Activated naive CD8-positive, alpha-beta T cell treated with anti-CD3 and anti-CD28 coated beads for 36 hours (primary cell): Measurements from ENCODE around the gene BTF3. TPM values are rescaled to one million over a fixed set of nuclear protein-coding genes. Genes with fewer than 3 reads are reported as not detected.
"Not testable (repeated sequence)": the region's sequence is repeated elsewhere in the genome, so short reads cannot be mapped to it uniquely, and the experiment has no call there.

Experiments used
- DNase-seq: peaks from one replicate; pipeline ENCODE4 v3.0.0; 2021
- H3K27ac Mint-ChIP-seq: one replicate; pipeline ENCODE4 v1.8.0; 2022; ENCODE audit warnings: mild to moderate bottlenecking, moderate library complexity, mixed read lengths
- H3K27me3 Mint-ChIP-seq: one replicate; pipeline ENCODE4 v1.8.0; 2022; ENCODE audit warnings: mild to moderate bottlenecking, mixed read lengths
- H3K36me3 Mint-ChIP-seq: one replicate; pipeline ENCODE4 v1.8.0; 2021; ENCODE audit warnings: mild to moderate bottlenecking, mixed read lengths
- H3K4me1 Mint-ChIP-seq: one replicate; pipeline ENCODE4 v1.8.0; 2021; ENCODE audit warnings: mixed read lengths
- H3K4me3 Mint-ChIP-seq: one replicate; pipeline ENCODE4 v1.8.0; 2022; ENCODE audit warnings: mild to moderate bottlenecking, moderate library complexity, mixed read lengths
- H3K9me3 Mint-ChIP-seq: one replicate; pipeline ENCODE4 v1.8.0; 2022; ENCODE audit warnings: mixed read lengths
- total RNA-seq, 2 experiments: library from RNA; stranded (reverse); gene quantifications; one replicate each; pipeline ENCODE4 v1.2.3, GENCODE V29; 2021

The BTF3 gene
- total RNA-seq, 2 experiments from 2014 or later: 1,092 to 1,163 TPM

DNA sequence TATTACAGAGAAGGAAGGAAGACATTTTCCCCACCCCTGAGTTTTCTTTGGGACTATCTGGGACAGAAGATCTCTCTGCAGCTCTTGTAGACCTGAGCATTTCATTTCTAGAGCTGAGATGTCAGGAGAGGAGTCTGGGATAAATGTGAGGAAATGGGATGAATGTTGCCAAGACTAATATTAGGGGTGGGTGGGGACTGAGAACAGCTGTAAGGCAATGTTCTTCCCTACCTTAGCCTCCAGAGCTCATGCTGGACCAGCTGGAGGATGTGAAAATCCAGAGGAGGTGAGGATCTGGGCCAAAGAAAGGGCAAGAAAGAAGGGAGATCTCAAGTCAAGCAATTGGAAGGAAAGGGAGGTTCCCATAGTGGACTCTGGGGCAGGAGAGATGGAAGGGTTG, 26.6 kb upstream of the BTF3 start:
- no peaks in the 10 kb centered on the region for H3K9me3 Mint-ChIP-seq
- peaks cover 26% of the 10 kb centered on the region for H3K27me3 Mint-ChIP-seq
- no peak overlapping the region for H3K27ac Mint-ChIP-seq
- H3K4me1 Mint-ChIP-seq: no peaks in the 10 kb centered on the region
- DNase-seq: no peak
- H3K4me3 Mint-ChIP-seq: no peak overlapping the region
- H3K36me3 Mint-ChIP-seq: no peaks in the 10 kb centered on the region

DNA sequence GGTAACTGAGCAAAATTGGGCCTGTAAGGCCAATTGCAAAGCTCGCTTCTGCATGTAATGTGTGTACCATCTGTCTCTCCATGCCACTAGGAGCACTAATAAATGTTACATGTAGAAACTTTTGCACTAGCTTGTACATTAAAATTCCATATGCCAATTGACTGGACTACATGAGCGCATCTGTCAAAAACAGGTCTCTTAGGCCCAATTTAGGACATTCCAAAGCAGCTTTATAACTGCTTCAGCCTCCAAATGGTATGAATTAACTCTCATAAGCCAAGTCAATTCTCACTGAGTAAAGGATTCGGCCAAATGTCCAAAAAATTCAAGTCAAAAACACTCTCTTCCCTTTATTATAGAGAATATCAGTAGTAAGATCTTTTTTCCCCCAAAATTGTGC, 26.1 kb upstream of the BTF3 start:
- Mint-ChIP-seq H3K27ac (no peak overlapping the region), H3K4me1 (no peaks in the 10 kb centered on the region), H3K4me3 (no peak overlapping the region), H3K36me3 (no peaks in the 10 kb centered on the region), H3K9me3 (no peaks in the 10 kb centered on the region), H3K27me3 (peaks cover 26% of the 10 kb centered on the region)
- DNase-seq: no peak

GRCh38 chr5:73480500-73480899, 17.7 kb upstream of the BTF3 start:
- no peak overlapping the region for H3K4me3 Mint-ChIP-seq
- no peaks in the 10 kb centered on the region for H3K9me3 Mint-ChIP-seq
- no peaks in the 10 kb centered on the region for H3K36me3 Mint-ChIP-seq
- DNase-seq: no peak
- H3K27ac Mint-ChIP-seq: no peak overlapping the region
- H3K4me1 Mint-ChIP-seq: no peaks in the 10 kb centered on the region
- H3K27me3 Mint-ChIP-seq: peaks cover 22% of the 10 kb centered on the region

- Mint-ChIP-seq H3K27me3 (peaks cover 31% of the 10 kb centered on the region), H3K27ac (no peak overlapping the region), H3K36me3 (no peaks in the 10 kb centered on the region), H3K4me3 (no peak overlapping the region), H3K4me1 (no peaks in the 10 kb centered on the region), H3K9me3 (no peaks in the 10 kb centered on the region)
- no peak for DNase-seq
Observed at GRCh38 chr5:73482383-73483136, 15.7 kb upstream of the BTF3 start.

- no peak overlapping the region for H3K27ac Mint-ChIP-seq
- no peak for DNase-seq
Observed at GRCh38 chr5:73483676-73484075, 14.6 kb upstream of the BTF3 start.

GRCh38 chr5:73484511-73484910, 13.7 kb upstream of the BTF3 start:
- Mint-ChIP-seq H3K27ac (no peak overlapping the region), H3K4me3 (no peak overlapping the region), H3K4me1 (no peaks in the 10 kb centered on the region), H3K9me3 (no peaks in the 10 kb centered on the region), H3K27me3 (peaks cover 23% of the 10 kb centered on the region), H3K36me3 (no peaks in the 10 kb centered on the region)
- no peak for DNase-seq

More at GRCh38 chr5:73483676-73484075, 14.6 kb upstream of the BTF3 start:
- H3K36me3 Mint-ChIP-seq: no peaks in the 10 kb centered on the region
- H3K4me3 Mint-ChIP-seq: no peak overlapping the region
- peaks cover 23% of the 10 kb centered on the region for H3K27me3 Mint-ChIP-seq
- H3K9me3 Mint-ChIP-seq: no peaks in the 10 kb centered on the region
- H3K4me1 Mint-ChIP-seq: no peaks in the 10 kb centered on the region

DNA sequence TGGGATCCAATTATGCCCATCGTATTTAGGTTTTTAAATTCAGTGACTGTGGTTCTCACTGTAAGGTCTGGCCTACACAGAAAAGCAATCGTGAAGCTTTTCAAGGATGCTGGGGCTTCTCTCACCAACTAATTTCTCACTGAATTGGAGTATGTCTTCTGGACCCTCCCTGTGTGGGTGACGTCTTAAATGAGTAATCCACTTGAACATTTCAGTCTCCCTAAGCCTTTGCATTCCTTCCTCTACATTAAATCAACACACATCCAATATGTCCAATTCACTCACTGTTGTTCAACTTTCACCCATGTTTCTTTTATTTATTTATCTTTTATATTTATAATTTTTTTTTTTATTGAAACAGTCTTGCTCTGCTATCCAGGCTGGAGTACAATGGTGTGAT, 12.5 kb upstream of the BTF3 start:
- Mint-ChIP-seq H3K36me3 (no peaks in the 10 kb centered on the region), H3K4me1 (no peaks in the 10 kb centered on the region), H3K9me3 (no peaks in the 10 kb centered on the region), H3K27me3 (peaks cover 18% of the 10 kb centered on the region), H3K4me3 (no peak overlapping the region), H3K27ac (no peak overlapping the region)
- DNase-seq: no peak

GRCh38 chr5:73486119-73486899, 11.9 kb upstream of the BTF3 start:
- Mint-ChIP-seq H3K9me3 (no peaks in the 10 kb centered on the region), H3K27ac (no peak overlapping the region), H3K27me3 (peaks cover 20% of the 10 kb centered on the region), H3K4me1 (no peaks in the 10 kb centered on the region), H3K36me3 (no peaks in the 10 kb centered on the region), H3K4me3 (no peak overlapping the region)
- no peak for DNase-seq

DNA sequence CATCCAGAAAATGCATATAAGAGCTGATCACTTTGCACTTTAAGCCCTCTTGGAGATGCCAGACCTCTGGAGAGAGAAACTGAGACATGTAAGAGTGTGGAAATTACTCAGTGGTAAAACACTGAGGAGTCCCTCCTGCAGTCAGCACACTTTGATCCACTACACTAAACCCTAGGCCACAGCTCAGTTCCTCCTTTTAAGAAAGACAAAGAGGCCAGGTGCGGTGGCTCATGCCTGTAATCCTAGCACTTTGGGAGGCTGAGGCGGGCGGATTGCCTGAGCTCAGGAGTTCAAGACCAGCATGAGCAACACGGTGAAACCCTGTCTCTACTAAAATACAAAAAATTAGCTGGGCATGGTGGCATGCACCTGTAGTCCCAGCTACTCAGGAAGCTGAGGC, 11.0 kb upstream of the BTF3 start:
- H3K4me1 Mint-ChIP-seq: not testable (repeated sequence)

DNA sequence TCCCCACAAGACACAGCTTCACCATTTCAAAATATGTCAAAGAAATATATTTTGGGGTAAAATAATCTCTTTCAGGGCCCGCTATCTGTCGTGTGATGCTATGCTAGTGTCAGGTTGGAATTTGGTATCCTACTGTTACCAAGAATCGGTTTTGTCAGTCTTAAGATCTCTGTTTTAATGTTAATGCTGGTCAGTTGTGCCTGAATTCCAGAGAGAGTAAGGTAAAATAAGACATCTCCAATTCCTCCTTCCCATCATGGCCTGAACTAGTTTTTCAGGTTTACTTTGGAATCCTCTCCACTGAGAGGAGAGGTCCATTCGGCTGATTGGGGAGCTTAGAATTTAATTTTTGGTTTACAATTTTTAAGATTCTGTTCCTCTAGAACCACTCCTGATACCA, 10.4 kb upstream of the BTF3 start:
- Mint-ChIP-seq H3K4me3 (no peak overlapping the region), H3K9me3 (no peaks in the 10 kb centered on the region), H3K36me3 (no peaks in the 10 kb centered on the region), H3K27me3 (peaks cover 28% of the 10 kb centered on the region), H3K4me1 (no peaks in the 10 kb centered on the region), H3K27ac (no peak overlapping the region)
- DNase-seq: no peak

More for the DNA sequence above, 11.0 kb upstream of the BTF3 start:
- not testable (repeated sequence) for H3K36me3 Mint-ChIP-seq, H3K9me3 Mint-ChIP-seq, DNase-seq, H3K4me3 Mint-ChIP-seq, H3K27ac Mint-ChIP-seq
- H3K27me3 Mint-ChIP-seq: peaks cover 22% of the 10 kb centered on the region

DNA sequence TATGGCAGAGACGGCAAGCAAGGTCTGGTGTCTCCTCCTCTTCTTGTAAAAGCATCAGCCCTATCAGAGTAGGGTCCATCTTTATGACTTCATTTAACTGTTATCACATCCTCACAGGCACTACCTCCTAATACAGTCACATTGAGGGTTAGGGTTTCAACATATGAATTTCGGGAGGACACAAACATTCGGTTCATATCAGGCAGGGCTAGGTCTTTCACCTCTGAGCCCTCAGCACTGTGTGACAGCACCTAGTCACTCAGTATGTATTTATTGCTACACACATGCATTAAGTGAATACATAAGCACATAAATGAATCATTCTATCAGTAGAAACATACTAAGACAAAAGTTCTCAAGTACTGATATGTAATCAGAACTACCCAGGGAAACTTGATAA, 9.4 kb upstream of the BTF3 start:
- H3K4me1 Mint-ChIP-seq: no peaks in the 10 kb centered on the region
- no peaks in the 10 kb centered on the region for H3K9me3 Mint-ChIP-seq
- no peak overlapping the region for H3K4me3 Mint-ChIP-seq
- DNase-seq: no peak
- no peak overlapping the region for H3K27ac Mint-ChIP-seq
- no peaks in the 10 kb centered on the region for H3K36me3 Mint-ChIP-seq
- peaks cover 33% of the 10 kb centered on the region for H3K27me3 Mint-ChIP-seq

DNA sequence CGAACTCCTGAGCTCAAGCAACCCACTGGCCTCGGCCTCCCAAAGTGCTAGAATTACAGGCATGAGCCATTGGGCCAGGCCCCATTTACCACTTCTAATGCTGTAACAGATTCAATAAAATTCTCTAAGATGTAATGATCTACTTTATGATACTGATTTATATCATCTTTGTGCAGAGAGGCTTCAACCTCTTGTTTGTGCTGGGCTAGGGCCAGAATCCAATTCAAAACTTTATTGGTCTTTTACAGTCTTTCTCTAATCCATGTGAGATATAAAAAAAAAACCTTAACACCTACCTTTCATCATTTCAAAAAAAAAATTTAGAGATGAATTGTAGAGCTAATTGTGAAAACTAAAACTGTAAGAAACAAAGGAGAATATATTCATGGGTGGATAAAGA, 8.2 kb upstream of the BTF3 start:
- DNase-seq: no peak
- no peaks in the 10 kb centered on the region for H3K9me3 Mint-ChIP-seq
- no peaks in the 10 kb centered on the region for H3K4me1 Mint-ChIP-seq
- H3K36me3 Mint-ChIP-seq: no peaks in the 10 kb centered on the region
- no peak overlapping the region for H3K4me3 Mint-ChIP-seq
- H3K27me3 Mint-ChIP-seq: peaks cover 29% of the 10 kb centered on the region
- H3K27ac Mint-ChIP-seq: no peak overlapping the region

GRCh38 chr5:73491155-73491554, 7.1 kb upstream of the BTF3 start:
- Mint-ChIP-seq H3K27me3 (peaks cover 29% of the 10 kb centered on the region), H3K27ac (no peak overlapping the region), H3K4me1 (no peaks in the 10 kb centered on the region), H3K36me3 (no peaks in the 10 kb centered on the region), H3K9me3 (no peaks in the 10 kb centered on the region), H3K4me3 (no peak overlapping the region)
- no peak for DNase-seq

- Mint-ChIP-seq H3K9me3 (no peaks in the 10 kb centered on the region), H3K27me3 (peaks cover 23% of the 10 kb centered on the region), H3K27ac (no peak overlapping the region), H3K36me3 (peaks cover 6% of the 10 kb centered on the region), H3K4me1 (peaks cover 2% of the 10 kb centered on the region), H3K4me3 (no peak overlapping the region)
- DNase-seq: no peak
Observed at GRCh38 chr5:73493421-73493820, 4.8 kb upstream of the BTF3 start.

- Mint-ChIP-seq H3K4me3 (no peak overlapping the region), H3K27me3 (peaks cover 23% of the 10 kb centered on the region), H3K36me3 (peaks cover 17% of the 10 kb centered on the region), H3K27ac (no peak overlapping the region), H3K4me1 (peaks cover 2% of the 10 kb centered on the region), H3K9me3 (no peaks in the 10 kb centered on the region)
- no peak for DNase-seq
Observed at GRCh38 chr5:73494721-73495120, 3.5 kb upstream of the BTF3 start.
